Ishikawa (cell line): ENCODE results near the gene TMEM175.

Experiments
- CEBPB ChIP-seq: IDR thresholded peaks from 2 replicates; pipeline ENCODE4 v1.6.1; 2012
- EP300 ChIP-seq: IDR thresholded peaks from 2 replicates; pipeline ENCODE4 v1.6.1; 2012; ENCODE audit warnings: borderline replicate concordance
- NFIC ChIP-seq: IDR thresholded peaks from 2 replicates; pipeline ENCODE4 v1.6.1; 2012
- TAF1 ChIP-seq: IDR thresholded peaks from 2 replicates; pipeline ENCODE4 v1.6.1; 2012; ENCODE audit warnings: low read depth, mild to moderate bottlenecking

DNA sequence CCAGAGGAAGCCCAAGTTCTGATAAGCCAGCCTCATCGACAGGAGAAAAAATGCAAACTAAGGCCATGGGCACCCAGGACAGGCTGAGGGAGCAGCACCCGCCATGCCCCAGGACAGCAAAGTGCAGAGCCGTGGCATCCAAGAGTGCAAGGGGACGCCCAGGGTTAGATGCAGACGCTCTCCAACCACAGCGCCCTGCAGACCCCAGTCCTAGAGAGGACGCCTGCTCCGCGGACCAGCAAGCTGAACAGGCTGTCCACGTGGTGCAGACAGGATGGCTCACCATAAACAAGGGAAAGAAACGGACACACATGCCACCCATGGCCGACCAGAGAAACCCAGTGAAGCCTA lies 32.7 kb upstream of the TMEM175 start:
- no peak for TF ChIP-seq NFIC
- no peak for TF ChIP-seq EP300
- no peak for TF ChIP-seq TAF1
- no peak for TF ChIP-seq CEBPB
